HG03097 (cell line): ENCODE measurements around the gene ADORA3.

Source experiments
- ATAC-seq: cut with Tn5 transposase; IDR thresholded peaks from one replicate; pipeline ENCODE4 v1.9.1; 2021; ENCODE audit not compliant: unreplicated experiment, low FRiP score

ADORA3 gene

DNA sequence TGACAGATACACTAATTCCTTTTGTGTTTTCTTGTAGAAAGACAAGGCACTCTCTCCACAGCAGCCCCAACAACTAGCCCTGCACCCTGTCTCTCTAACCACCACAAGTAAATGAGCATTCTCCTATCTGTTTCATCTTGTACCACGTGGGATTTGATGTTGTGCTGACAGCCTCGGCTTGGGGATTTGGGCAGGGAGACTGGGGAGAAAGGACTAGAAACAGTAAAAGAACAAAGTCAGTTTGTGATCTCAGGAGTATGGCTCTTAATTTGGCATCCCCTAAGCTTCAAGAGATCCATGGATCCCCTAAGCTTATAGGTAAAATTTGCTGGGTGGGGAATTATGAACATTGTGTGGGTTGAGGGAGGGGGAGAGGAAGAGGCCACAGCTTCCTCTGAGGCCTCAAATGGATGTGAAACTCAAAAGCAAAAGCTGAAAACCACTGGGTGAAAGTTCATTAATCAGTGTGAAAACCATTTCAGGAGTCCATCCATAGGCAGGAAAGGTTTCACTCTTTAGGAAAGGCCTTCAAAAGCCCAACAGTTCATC, 26.6 kb downstream of the ADORA3 start:
- ATAC-seq = no peak

DNA sequence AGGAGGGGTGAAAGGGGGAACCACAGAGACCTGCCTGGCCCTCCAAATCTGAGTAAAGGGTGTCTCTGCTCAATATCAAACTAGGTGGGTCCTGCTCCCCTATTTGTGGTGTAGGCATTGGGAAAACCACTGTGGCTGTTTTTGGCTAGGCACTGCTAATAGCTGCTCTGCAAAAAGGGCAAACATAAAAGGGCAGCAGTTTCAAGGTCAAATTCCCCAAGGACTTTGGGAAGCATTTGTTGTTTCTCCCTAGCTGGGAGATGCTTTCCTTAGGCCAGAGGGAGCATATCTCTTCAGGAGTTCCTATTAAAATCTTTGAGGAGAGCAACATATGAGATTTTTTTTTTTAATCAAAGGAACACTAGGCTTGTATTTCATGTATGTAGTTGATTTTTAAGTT, 27.2 kb downstream of the ADORA3 start:
- no peak for ATAC-seq

DNA sequence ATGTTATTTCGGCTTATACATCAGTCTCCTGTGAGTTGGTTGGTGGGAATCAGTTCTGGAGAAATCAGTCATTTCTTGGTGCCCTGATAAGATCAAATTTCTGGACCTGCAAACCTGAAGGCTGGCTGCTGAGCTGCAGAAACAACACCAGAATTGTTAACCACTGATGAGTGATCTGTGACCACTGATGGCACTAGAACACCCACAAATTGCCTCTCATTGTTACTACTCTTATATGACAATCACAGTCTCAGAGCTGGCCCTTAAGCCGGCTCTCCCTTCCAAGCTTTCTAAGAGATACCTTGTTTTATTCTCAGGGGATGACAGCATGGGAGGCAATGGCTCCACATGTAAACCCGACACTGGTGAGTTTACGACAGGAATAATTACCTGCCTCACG, 27.7 kb downstream of the ADORA3 start:
- ATAC-seq = no peak

DNA sequence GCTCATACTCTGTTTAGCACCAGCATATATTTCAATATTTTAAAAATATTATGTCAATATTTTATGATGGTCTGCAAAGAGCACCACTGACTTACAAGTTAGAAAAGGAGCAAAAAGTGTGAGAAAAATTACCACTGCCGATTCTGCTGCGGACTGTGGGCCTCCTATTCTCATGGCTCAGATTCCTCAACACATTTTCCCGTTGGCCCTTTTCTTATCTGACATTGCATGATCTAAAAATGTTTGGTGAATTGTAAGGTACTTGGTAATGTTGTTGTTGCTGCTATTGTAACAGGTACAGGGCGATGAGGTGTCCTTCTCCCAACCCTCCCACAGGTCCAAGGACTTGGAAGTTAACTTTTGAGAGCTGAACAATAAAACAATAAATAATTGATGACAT, 28.9 kb downstream of the ADORA3 start:
- no peak for ATAC-seq

DNA sequence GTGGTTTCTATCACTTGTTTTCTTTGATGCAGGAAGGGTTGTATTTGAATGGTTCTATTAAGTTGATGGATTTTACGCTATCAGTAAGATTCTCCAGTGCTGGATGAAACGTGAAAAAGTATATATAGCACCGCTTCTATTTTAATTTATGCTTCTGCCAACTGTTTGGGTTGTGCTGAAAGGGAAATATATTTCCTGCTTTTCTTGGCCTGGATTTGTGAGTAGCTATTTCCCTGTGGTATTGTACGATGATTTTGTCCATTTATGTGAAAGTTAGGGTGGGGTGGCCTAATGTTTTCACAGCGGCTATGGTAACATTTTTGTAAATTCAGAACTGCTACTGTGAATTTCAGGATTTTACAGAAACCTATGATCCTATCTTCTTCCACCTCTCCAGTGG, 29.3 kb downstream of the ADORA3 start:
- no peak for ATAC-seq

DNA sequence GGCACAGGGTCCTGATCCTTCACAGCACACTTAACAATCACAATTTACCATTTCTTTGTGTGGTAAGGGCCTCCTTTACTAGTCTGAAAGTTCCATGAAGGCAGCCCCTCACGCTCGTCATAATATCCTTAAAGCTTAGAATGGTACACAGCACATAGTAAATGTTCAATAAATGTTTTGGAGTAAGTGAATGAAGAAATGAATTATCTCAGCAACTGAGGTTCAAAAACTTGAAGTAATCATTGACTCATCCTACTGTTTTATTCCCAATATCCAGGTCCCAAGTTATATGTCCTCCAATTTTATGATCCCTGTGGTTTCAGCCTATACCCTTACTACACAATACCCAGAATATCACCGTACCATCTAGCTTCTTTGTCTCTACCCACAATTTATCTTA, 31.9 kb downstream of the ADORA3 start:
- ATAC-seq = no peak

DNA sequence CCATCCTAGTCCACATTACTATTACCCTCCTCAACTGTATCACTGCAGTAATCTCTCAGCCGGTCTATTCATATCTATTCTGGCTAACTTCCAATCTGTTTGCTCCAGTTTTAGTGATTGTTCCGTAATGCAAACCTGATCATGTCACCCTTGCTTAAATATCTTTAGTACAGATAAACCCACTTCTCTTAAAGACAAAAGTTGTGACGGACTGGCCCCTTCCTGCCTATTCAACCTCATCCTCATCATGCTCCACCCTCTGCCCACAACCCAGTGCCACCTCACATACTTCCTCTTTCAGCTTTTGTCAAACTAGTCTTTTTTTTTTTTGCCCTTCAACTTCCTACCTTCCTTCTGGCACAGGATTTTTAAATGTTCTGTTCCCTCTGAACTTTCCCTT, 32.4 kb downstream of the ADORA3 start:
- ATAC-seq = peak; percentile 53

DNA sequence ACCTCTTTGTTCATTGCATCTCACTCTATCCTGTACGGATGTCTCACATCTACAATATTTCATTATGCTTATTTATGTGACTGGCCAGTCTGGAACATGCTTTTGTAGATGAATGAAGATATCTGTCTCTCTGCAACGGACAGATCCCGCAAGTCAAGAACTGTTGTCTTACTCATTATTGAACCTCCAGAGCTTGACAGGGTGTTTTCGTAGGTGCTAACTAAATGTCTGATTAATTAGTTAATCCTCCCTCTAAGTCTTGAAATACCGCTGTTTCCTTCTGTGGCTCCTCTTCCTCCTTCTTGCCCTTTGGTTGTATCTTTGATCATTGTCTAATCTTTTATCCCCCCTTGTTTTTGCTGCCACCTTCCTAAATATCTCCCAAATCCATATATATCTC, 32.8 kb downstream of the ADORA3 start:
- no peak for ATAC-seq

DNA sequence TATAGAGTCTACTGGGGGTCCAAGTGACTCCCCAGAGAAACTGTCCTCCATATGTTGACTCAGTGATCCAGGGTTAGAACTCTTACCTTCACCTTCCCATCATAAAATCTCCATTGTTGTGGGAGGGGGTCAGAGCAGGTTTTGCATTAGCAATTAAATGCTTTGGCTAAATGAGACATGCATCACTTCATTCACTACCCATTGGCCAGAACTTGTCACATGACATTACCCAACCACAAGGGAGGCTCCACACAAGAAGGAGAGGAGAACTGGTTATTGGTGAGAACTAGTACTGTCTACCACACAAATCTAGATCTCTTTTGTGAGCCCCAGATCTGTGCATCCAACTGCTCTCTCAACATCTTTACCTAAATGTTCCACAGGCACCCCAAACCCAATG, 33.9 kb downstream of the ADORA3 start:
- ATAC-seq = no peak

DNA sequence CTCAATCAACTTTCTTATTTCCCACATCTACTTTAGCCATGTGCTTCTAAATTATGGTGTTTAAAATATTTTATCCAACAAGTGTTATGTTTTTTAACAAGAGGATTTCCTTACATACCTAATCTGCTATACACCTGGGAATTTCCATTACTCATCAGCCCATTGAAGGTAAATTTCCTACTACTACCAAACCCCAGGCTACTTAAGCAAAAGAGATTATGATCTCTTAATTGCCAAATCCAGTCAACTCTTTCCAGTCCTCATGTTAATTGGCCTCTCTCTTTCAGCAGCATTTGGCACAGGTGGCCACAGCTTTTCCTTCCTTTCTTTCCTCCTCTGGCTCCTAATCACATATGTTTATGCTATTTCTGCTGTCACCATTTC, 34.7 kb downstream of the ADORA3 start:
- no peak for ATAC-seq

DNA sequence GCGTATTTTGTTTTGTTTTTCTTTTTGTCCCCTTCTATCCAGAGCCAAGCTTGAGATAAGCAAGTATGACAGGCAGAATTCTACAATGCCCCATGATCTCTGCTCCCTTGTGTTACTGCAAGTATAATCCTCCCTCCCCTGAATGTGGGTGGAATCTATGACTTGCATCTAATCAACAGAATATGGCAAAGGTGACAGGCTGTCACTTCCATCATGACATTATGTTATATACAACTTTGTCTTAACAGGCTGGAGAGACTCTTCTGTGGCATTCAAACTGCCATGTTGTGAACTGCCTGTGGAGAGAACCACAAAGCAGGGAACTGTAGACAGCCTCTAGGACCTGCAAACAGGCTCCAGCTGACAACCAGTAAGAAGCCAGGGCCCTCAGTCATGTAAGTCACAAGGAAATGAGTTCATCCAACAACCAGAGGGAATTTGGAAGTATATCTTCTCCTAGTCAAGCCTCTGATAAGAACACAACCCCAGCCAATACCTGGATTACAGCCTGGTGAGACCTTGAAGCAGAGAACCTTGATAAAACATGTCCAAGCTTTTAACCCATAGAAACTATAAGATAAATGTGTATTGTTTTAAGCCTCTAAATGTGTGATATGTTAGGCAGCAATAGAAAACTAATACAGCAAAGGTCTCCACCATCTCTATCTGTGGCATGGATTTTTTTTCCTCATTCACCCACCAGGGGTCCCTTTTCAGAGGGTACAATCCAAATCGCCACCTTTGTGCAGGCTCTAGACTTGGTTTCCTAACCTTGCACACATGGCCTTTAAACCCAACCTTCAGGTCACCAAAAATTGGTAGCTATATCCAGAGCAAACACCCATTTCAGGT, 35.3 kb downstream of the ADORA3 start:
- ATAC-seq = no peak

DNA sequence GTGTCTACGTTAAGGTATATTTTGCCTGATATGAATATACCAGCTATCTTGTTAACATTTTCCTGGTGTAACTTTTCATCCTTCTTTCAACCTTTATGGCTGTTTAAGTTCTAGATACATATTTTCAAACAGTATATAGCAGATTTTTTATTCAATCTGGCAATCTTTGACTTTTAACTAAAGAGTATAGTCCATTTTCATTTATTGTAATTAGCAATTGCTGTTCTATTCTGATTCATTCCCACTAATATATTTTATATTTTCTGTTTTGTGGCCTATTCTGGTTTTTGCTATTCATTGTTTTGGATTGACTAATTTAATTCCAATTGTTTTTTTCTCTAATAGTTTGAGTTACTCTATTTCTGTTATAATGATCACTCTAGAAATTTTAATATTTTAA, 37.0 kb downstream of the ADORA3 start:
- no peak for ATAC-seq

DNA sequence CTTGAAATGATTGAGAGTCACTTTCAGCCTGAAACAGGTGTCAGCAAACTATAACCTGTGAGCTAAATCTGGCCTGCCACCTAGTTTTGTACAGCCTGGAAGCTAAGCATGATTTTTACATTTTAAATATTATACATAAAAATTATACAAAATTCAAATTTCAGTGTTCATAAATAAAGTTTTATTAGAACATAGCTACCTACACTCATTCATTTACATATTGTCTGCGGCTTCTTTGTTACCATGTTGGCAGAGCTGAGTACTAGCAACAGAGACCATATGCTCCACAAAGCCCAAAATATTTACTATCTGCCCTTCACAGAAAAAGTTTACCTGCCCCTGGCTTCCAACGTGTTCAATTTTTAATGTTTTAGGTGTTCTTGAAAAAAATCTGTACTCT, 37.7 kb downstream of the ADORA3 start:
- ATAC-seq = no peak

DNA sequence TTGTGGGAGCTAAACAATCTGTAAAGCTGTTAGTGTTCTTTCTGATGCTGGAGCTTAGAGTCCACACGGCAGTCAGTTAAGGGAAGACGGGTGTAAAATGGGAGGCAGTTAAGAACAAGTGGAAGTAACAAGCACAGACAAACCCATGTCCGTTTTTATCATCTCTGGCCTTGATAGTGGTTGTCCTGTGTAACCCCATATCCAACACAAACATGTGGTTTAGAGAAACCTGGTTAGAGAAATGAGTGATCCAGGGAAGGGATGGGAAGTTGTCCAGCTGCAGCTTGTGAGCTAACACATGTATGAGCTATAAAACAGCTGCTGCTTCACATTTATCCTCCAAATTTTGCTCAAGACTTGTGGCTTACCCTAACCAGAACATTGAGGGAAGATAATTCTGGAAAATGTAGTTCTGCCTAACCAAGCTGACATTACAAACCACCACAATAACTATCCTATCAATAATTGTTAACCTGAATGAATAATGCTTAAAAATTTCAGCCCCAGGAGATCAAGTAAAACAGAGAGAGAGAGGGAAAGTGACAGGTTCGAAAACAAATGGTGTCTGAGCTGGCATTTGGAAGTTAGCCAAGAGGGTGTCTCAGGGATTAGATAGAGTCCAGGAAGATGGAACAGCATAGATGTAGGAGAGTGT, 40.3 kb downstream of the ADORA3 start:
- no peak for ATAC-seq

DNA sequence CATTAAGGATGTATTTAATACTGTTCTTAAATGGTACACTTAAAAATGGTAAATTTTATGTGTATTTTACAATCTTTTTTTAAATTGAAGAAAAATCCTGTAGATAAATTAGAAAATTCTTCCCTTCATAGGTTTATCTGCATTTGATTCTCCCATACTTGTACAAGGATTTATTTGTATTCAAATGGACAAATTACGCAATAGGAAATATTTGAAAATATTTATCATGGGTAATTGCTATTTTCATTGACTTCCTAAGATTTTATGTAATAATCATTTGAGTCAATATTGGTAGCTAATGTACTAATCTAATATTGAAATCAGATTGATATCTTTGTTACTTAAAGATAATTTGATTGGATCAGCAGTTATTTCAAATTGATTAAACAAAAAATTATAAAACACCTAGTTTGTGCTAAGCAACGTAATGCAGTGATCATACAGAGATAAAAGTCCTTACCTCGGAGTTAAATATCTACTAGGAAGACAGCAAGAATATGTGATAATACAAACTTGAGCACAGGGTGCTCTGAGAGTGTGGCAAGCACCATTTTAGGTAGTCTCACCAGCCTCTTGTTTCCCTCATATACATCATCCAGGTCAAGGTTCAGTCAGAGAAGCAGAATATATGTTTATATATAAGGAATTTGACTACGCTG, 40.9 kb downstream of the ADORA3 start:
- no peak for ATAC-seq

DNA sequence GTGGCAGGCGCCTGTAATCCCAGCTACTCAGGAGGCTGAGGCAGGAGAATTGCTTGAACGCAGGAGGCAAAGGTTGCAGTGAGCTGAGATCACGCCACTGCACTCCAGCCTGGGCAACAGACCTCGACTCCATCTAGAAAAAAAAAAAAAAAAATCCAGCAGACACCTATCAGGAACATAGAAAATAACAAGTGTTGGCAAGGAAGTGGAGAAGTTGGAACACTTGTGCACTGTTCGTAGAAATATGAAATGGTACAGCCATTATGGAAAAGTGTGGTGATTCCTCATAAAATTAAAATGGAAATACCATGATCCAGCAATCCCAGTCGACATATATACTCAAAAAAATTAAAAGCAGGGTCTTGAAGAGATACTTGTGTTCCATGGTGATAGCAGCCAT, 41.7 kb downstream of the ADORA3 start:
- no peak for ATAC-seq

DNA sequence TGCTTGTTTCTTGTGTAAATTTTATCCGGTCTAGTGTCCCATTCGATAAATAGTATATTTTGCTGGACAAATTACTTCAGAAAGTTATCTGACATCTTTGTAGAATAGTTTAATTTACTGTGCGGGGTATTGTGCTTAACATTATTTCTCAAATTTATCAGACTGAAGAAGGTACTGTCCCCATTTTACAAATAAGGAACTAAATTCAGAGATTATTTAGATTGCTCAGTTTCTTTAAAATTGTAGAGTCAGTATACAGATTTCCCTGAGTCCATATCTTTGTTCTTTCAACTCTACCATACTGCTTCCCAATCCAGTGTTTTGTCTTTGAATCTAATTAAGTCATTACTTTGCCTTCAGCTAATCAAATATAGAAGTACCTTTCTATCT, 47.8 kb downstream of the ADORA3 start:
- no peak for ATAC-seq

DNA sequence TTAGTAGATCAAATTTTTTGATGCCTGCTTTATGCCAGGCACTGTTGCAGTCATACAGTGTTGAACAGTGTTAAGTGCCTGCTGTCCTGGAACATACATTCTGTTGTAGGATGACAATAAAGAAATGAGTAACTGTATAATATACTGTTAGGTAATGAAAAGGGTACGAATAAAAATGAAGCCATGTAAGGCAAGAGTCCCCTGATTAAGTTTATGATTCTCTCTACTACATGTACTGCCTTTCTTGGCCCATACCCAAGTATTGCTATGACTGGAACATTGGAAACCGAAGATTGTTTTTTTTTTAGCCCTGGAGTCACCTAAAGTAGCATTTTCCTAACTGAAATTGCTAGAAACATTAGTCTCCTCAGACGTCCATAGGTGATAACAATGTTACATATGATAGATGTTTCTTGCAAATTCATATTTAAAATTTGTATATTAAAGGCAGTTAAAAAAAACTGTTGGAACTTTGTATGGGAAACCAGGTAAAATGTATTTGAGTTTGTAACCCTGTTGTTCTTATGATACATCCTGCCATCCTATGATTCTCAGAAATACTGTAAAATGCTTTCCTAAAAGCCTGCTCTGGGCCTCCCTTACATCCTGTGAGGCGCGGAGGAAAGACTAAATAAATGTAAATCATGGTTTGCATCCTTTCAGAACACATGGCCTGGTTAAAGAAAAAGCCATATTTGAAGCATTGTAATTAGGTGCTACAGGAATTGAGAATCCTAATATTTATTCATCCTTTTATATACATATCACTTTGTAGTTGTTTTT, 48.4 kb downstream of the ADORA3 start:
- no peak for ATAC-seq

DNA sequence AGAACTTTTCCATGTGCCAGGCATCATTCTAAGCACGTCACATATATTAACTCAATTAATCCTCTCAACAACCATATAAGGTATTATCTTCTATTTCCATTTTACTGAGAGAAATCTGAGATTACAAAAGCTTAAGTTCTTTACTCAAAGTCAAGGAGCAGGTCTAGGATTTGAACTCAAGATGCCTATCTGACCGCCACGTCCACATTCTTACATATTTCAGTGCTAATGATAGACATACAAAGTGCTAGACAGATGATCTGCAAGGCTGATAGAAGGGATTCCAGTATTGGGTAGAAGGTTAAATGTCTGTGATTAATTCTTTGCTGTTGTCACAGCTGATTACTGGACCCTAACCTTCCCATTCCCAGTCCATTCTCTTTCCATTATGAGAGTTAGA, 49.7 kb downstream of the ADORA3 start:
- ATAC-seq = no peak

DNA sequence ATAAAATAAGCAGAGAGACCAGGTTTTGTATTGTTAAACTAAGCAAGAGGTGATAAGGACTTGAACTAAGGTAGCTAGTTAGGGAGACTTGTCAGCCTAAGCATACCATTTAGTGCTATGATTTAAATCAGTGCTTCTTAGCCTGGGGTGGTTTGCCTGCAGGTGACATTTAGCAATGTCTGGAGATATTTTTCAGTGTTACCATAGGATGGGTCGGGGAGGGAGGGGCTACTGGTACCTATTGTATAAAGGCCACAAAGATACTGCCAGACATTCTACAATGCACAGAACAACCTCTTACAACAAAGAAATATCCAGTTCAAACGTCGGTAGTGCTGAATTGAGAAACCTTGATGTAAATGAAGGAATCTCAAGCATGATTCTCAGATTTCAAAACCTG, 50.9 kb downstream of the ADORA3 start:
- no peak for ATAC-seq

DNA sequence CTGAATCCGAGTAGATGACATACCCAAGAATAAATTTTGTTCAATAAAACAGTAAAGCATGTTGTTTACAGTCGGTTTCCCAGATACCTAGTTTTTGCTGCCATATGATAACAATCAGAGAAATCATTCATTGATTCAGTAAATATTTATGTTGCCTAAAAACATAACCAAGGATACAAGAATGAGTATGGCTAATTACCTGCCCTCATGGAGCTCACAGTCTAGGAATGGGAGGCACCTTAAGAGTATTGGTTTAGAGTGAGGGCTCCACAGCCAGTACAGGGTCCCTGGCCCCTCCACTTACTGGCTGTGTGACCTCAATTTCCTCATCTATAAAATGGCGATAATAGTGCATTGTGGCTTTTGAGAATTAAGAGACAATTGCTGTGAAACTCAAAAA, 53.2 kb downstream of the ADORA3 start:
- ATAC-seq = no peak
